ENCODE data around the gene DNAJA4. TPM values are rescaled to one million over a fixed set of nuclear protein-coding genes. Genes with fewer than 3 reads are reported as not detected.

The DNAJA4 gene
- total RNA-seq, 2 experiments from 2014 or later = not detected

- Histone ChIP-seq H4K20me1 (ENCODE audit: insufficient read depth, low read length) (no peaks in the 10 kb centered on the region), H3K9me3 (ENCODE audit: low read length) (no peaks in the 10 kb centered on the region), H2AFZ (ENCODE audit: low read length) (no peak overlapping the region), H3K4me3 (ENCODE audit: low read depth, low read length, poor library complexity, severe bottlenecking) (no peak overlapping the region), H3K9me2 (ENCODE audit: insufficient read depth, low read length) (no peaks in the 10 kb centered on the region), H3K36me3 (ENCODE audit: insufficient read depth, low read length) (no peaks in the 10 kb centered on the region), H3K79me2 (ENCODE audit: insufficient read depth, low read depth, low read length) (no peaks in the 10 kb centered on the region), H3K4me2 (ENCODE audit: low read length) (no peak overlapping the region), H3K4me1 (ENCODE audit: insufficient read depth, low read length, poor library complexity, severe bottlenecking) (no peaks in the 10 kb centered on the region), H3K27ac (ENCODE audit: low read depth, low read length, poor library complexity, severe bottlenecking) (no peak overlapping the region)
- TF ChIP-seq CTCF (conservative IDR thresholded peaks at IDR 0.05; ENCODE audit: low read length) (no peak), EZH2phosphoT487 (IDR thresholded peaks at IDR 0.05; ENCODE audit: borderline replicate concordance, low read depth, low read length) (no peak)
- no peak for DNase-seq (ENCODE audit: low spot score)
- BruUV-seq (replicated peaks) = no TSS peak
- intact Hi-C loops (cut with micrococcal nuclease; ENCODE audit: unreplicated experiment) = no loop called here
- ChIA-PET CTCF (ENCODE audit: unreplicated experiment) (no interaction called here), POLR2A (no interaction called here)
Measured at GRCh38 chr15:78220713-78221112, 43.6 kb upstream of the DNAJA4 start.

GRCh38 chr15:78222745-78223395 lies 41.5 kb upstream of the DNAJA4 start:
- BruUV-seq (replicated peaks) = no TSS peak
- Histone ChIP-seq H3K79me2 (ENCODE audit: insufficient read depth, low read depth, low read length) (no peaks in the 10 kb centered on the region), H3K27ac (ENCODE audit: low read depth, low read length, poor library complexity, severe bottlenecking) (no peak overlapping the region), H3K36me3 (ENCODE audit: insufficient read depth, low read length) (no peaks in the 10 kb centered on the region), H3K4me1 (ENCODE audit: insufficient read depth, low read length, poor library complexity, severe bottlenecking) (no peaks in the 10 kb centered on the region), H3K4me3 (ENCODE audit: low read depth, low read length, poor library complexity, severe bottlenecking) (no peak overlapping the region), H2AFZ (ENCODE audit: low read length) (no peak overlapping the region), H4K20me1 (ENCODE audit: insufficient read depth, low read length) (no peaks in the 10 kb centered on the region), H3K9me2 (ENCODE audit: insufficient read depth, low read length) (no peaks in the 10 kb centered on the region), H3K4me2 (ENCODE audit: low read length) (no peak overlapping the region), H3K9me3 (ENCODE audit: low read length) (no peaks in the 10 kb centered on the region)
- ChIA-PET CTCF (ENCODE audit: unreplicated experiment) (no interaction called here), POLR2A (interaction anchor here (1.6 kb wide), 1 partner anchor 21 kb away, joined by 3 read pairs; no protein-coding TSS in a partner anchor)
- DNase-seq (ENCODE audit: low spot score) = no peak
- no peak for TF ChIP-seq EZH2phosphoT487 (IDR thresholded peaks at IDR 0.05; ENCODE audit: borderline replicate concordance, low read depth, low read length)
- TF ChIP-seq CTCF (conservative IDR thresholded peaks at IDR 0.05; ENCODE audit: low read length) = no peak
- intact Hi-C loops (cut with micrococcal nuclease; ENCODE audit: unreplicated experiment) = no loop called here

GRCh38 chr15:78223396-78224022 lies 40.9 kb upstream of the DNAJA4 start:
- H4K20me1 ChIP-seq (ENCODE audit: insufficient read depth, low read length) = no peaks in the 10 kb centered on the region
- ChIA-PET CTCF (ENCODE audit: unreplicated experiment) (no interaction called here), POLR2A (interaction anchor here (1.6 kb wide), 1 partner anchor 21 kb away, joined by 3 read pairs; no protein-coding TSS in a partner anchor)
- no peak for TF ChIP-seq EZH2phosphoT487 (IDR thresholded peaks at IDR 0.05; ENCODE audit: borderline replicate concordance, low read depth, low read length)
- intact Hi-C loops (cut with micrococcal nuclease; ENCODE audit: unreplicated experiment) = no loop called here
- no peaks in the 10 kb centered on the region for H3K9me2 ChIP-seq (ENCODE audit: insufficient read depth, low read length)
- no peak overlapping the region for H2AFZ ChIP-seq (ENCODE audit: low read length)
- no peaks in the 10 kb centered on the region for H3K36me3 ChIP-seq (ENCODE audit: insufficient read depth, low read length)
- H3K4me1 ChIP-seq (ENCODE audit: insufficient read depth, low read length, poor library complexity, severe bottlenecking) = no peaks in the 10 kb centered on the region
- no peaks in the 10 kb centered on the region for H3K79me2 ChIP-seq (ENCODE audit: insufficient read depth, low read depth, low read length)
- no peak overlapping the region for H3K27ac ChIP-seq (ENCODE audit: low read depth, low read length, poor library complexity, severe bottlenecking)
- no peak for DNase-seq (ENCODE audit: low spot score)
- H3K4me3 ChIP-seq (ENCODE audit: low read depth, low read length, poor library complexity, severe bottlenecking) = no peak overlapping the region
- BruUV-seq (replicated peaks) = no TSS peak
- H3K4me2 ChIP-seq (ENCODE audit: low read length) = no peak overlapping the region
- no peaks in the 10 kb centered on the region for H3K9me3 ChIP-seq (ENCODE audit: low read length)
